AG04449 (cell line): ENCODE results near the gene PIEZO2.

Experiments
- CTCF ChIA-PET: fragments of 350-600 bp; formaldehyde crosslinking; extraction: SDS; loops from one replicate; lab custom pipeline; 2021; ENCODE audit warnings: antibody characterized with exemption; lab: Yijun Ruan, JAX
- POLR2A ChIA-PET: fragments of 400-600, 350-600 bp; formaldehyde crosslinking; extraction: SDS; loops from one replicate; lab custom pipeline; 2020; ENCODE audit warnings: antibody characterized with exemption, inconsistent platforms; lab: Yijun Ruan, JAX
- DNase-seq: peaks from one replicate; pipeline ENCODE4 v3.0.0-alpha.2; 2010; ENCODE audit warnings: low read depth, low spot score
- H3K4me3 ChIP-seq: 2 replicates; pipeline ENCODE4 v1.5.1; 2011; ENCODE audit warnings: low read depth, mild to moderate bottlenecking, control low read depth, low read length
- TF ChIP-seq, protein P1 (sequence below): IDR thresholded peaks from one replicate; pipeline ENCODE4 v1.5.1; 2011; ENCODE audit warnings: mild to moderate bottlenecking, moderate library complexity, low read length, control low read depth, inconsistent platforms; ENCODE audit not compliant: insufficient read depth; ENCODE audit errors: missing control alignments

Gene PIEZO2

DNA sequence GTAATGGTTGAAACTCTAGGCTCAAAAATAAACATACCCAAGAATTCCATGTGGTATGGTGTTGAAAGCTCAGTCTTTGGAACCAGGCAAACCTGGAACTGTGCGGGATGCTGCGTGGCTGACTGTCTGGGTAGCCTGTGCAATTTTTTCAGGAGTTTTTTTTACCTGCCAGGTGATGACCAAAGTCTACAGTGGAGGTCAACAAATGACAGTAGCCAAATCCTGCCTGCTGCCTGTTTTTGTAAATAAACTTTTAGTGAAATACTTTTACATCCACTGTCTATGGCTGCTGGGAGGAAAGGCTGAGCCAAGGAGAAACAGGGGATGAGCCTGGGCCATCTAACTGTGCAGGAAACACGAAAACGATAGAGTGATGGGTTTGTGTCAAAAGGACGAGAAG lies 240.6 kb downstream of the PIEZO2 start:
- CTCF ChIA-PET, result no interaction called here
- no peak for DNase-seq
- POLR2A ChIA-PET, result no interaction called here
- H3K4me3 ChIP-seq, result no peak overlapping the region
- TF ChIP-seq, protein P1, sequence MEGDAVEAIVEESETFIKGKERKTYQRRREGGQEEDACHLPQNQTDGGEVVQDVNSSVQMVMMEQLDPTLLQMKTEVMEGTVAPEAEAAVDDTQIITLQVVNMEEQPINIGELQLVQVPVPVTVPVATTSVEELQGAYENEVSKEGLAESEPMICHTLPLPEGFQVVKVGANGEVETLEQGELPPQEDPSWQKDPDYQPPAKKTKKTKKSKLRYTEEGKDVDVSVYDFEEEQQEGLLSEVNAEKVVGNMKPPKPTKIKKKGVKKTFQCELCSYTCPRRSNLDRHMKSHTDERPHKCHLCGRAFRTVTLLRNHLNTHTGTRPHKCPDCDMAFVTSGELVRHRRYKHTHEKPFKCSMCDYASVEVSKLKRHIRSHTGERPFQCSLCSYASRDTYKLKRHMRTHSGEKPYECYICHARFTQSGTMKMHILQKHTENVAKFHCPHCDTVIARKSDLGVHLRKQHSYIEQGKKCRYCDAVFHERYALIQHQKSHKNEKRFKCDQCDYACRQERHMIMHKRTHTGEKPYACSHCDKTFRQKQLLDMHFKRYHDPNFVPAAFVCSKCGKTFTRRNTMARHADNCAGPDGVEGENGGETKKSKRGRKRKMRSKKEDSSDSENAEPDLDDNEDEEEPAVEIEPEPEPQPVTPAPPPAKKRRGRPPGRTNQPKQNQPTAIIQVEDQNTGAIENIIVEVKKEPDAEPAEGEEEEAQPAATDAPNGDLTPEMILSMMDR, result no peak

DNA sequence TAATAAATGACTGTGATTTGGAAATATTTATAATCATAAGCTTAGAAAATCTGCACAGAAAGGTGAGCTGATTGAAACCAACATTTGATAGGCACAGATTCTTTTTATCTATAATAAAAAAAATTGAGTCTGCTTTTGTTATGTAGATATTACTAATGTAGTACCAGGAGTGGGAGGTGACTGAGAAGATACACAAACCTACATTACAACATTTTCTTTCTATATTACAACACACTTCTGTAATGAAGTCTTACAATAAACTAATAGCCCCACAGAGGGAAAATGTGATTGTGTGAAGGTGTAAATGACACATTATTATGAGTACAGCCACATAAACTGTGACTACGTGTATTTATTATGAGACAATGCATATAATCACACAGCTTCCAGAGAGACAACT lies 241.6 kb downstream of the PIEZO2 start:
- POLR2A ChIA-PET, result no interaction called here

DNA sequence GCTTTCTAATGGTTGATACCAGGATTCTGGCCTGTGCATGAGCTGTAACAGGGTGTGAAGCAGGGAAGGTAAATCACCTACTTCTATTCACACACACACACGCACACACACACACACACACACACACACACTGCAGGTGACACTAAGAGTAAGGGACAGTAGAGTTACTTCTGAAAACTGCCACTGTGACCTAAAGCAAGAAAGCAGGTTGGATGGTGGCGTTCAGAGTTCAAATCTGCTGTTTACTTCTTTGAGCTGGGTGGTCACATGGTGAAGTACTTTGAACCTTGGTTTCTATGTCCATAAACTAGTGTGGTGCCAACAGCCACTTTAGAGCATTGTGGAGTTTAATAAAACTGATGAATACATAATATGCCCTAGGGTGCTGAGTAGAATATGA lies 248.0 kb downstream of the PIEZO2 start:
- TF ChIP-seq, protein P1, result no peak
- ChIA-PET CTCF (no interaction called here), POLR2A (no interaction called here)
- no peak overlapping the region for H3K4me3 ChIP-seq
- no peak for DNase-seq

More for the DNA sequence above, 241.6 kb downstream of the PIEZO2 start:
- TF ChIP-seq, protein P1, result no peak
- no peak overlapping the region for H3K4me3 ChIP-seq
- DNase-seq, result no peak
- CTCF ChIA-PET, result no interaction called here

DNA sequence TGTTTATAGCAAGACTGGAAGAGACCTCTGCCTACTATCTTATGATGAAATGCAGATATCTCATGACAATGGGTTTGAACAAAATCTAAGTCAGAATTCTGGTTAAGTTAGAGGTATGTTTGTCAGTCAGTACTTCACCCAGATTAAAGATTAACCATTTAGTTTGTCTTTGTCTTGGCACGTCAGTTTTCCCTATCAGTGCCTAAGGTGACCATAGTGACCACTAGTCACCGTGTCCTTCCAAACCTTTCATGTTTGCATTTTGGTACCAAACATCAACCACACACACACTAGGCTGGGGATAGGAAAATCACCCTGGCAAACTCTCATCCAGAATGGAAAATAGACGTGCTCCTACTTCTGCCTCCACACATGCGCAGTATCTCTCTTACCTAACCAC lies 248.9 kb downstream of the PIEZO2 start:
- no peak overlapping the region for H3K4me3 ChIP-seq
- ChIA-PET POLR2A (no interaction called here), CTCF (no interaction called here)
- TF ChIP-seq, protein P1, result no peak
- DNase-seq, result no peak

DNA sequence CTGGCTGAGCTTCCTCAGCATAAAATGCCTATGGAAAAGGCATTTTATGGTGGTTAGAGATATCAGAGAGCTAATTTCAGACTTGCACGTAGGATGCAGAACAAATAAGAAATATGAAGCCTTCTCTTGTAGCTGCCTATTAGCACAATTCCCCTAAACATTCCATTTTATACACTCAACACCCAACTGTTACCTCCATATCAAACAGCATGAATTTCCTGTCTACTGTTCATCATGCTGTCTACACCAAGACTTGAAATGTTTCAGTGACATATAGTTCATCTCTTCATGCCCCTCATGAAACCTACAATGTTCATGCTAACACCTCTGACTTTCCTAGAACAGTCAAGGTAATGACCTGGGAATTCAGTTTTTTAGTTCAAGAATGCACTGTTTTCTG lies 249.9 kb downstream of the PIEZO2 start:
- TF ChIP-seq, protein P1, result no peak
- CTCF ChIA-PET, result no interaction called here
- no peak for DNase-seq
- POLR2A ChIA-PET, result no interaction called here
- H3K4me3 ChIP-seq, result no peak overlapping the region

DNA sequence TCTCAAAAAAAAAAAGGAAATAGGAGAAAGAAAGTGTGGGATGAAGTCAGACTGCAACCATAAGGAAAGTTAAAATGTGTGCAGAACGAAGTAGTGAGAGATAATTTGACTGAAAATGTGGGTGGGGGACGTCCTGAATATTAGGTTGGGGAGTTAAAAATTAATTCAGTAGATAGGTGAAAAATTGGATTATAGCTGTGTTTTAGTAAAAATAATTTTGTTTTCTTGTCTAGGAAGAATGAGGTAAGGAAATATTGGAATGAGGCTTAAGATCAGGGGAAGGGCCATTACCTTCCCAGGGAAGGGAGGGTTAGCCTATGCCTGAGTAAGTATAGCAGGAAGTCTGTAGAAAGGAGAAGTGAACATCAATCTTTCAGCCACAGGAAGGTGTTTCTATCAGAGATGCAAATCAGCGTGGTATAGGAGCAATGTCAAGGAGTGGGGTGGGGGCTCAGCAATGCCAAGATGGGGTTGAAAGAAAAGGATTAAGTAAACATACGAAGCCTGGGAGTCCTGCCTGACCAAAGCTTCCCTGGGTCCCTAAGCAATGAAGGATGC lies 250.9 kb downstream of the PIEZO2 start:
- CTCF ChIA-PET, result no interaction called here
- TF ChIP-seq, protein P1, result no peak
- POLR2A ChIA-PET, result no interaction called here
- H3K4me3 ChIP-seq, result no peak overlapping the region
- DNase-seq, result no peak
